SHP77 treated with DMSO at 0.1 percent for 48 hours (cell line): ENCODE results near the gene DCST1.
A peak's percentile ranks its signal among the peaks of the same experiment; 100 is the strongest.

Experiments
- DNase-seq: peaks from one replicate; lab custom pipeline; 2025; lab: John Stamatoyannopoulos, UW

DCST1 gene

GRCh38 chr1:155073377-155074242 lies 40.0 kb downstream of the DCST1 start:
- DNase-seq, result no peak

GRCh38 chr1:155075535-155075934 lies 41.9 kb downstream of the DCST1 start:
- no peak for DNase-seq

GRCh38 chr1:155076371-155076770 lies 42.7 kb downstream of the DCST1 start:
- no peak for DNase-seq

GRCh38 chr1:155077346-155077745 lies 43.7 kb downstream of the DCST1 start:
- DNase-seq, result no peak

- DNase-seq, result no peak
Measured at GRCh38 chr1:155077758-155078445, 44.3 kb downstream of the DCST1 start.

- peak; percentile 35 for DNase-seq
Measured at GRCh38 chr1:155078469-155079209, 45.0 kb downstream of the DCST1 start, which contains the start of gene EFNA3. Gene EFNA3 (plus strand): TSS chr1:155078837. CDS start chr1:155078942, 105 bp downstream.

GRCh38 chr1:155079210-155079486 lies 45.5 kb downstream of the DCST1 start:
- no peak for DNase-seq

GRCh38 chr1:155079487-155080311 lies 46.1 kb downstream of the DCST1 start:
- DNase-seq, result no peak

GRCh38 chr1:155080312-155081228 lies 46.9 kb downstream of the DCST1 start:
- peak; percentile 40 for DNase-seq

- no peak for DNase-seq
Measured at GRCh38 chr1:155081472-155082300, 48.1 kb downstream of the DCST1 start.

- DNase-seq, result no peak
Measured at GRCh38 chr1:155082301-155083051, 48.9 kb downstream of the DCST1 start.

- DNase-seq, result no peak
Measured at GRCh38 chr1:155083052-155083541, 49.5 kb downstream of the DCST1 start.

GRCh38 chr1:155083865-155084721 lies 50.5 kb downstream of the DCST1 start:
- DNase-seq, result no peak

GRCh38 chr1:155084722-155085503 lies 51.3 kb downstream of the DCST1 start:
- peak; percentile 98 for DNase-seq

GRCh38 chr1:155085504-155086127 lies 52.0 kb downstream of the DCST1 start:
- no peak for DNase-seq

- no peak for DNase-seq
Measured at GRCh38 chr1:155086128-155086741, 52.6 kb downstream of the DCST1 start.
